ENCODE measurements around the gene POLR1B. TPM values are rescaled to one million over a fixed set of nuclear protein-coding genes. Genes with fewer than 3 reads are reported as not detected.

The POLR1B gene
- total and polyA plus RNA-seq, 2 experiments from 2014 or later: 15.4 to 58.3 TPM

GRCh38 chr2:112493048-112493447 is 49.2 kb upstream of the POLR1B start:
- peak; percentile 73 for ATAC-seq

GRCh38 chr2:112493858-112494648 is 48.2 kb upstream of the POLR1B start:
- DNase-seq (ENCODE audit: low spot score) (no peak), ATAC-seq (no peak)
- Histone ChIP-seq H3K9me2 (ENCODE audit: insufficient read depth) (no peaks in the 10 kb centered on the region), H2AFZ (no peak overlapping the region), H4K20me1 (replicated peaks; ENCODE audit: insufficient read depth) (peaks cover 5% of the 10 kb centered on the region; the same call in 1 of the 2 replicates), H3K27ac (ENCODE audit: low read depth) (peak overlapping the region; percentile 15; the same call in 1 of the 2 replicates), H3K36me3 (ENCODE audit: insufficient read depth) (peaks cover 6% of the 10 kb centered on the region; the same call in 1 of the 2 replicates), H3K4me1 (ENCODE audit: insufficient read depth) (no peaks in the 10 kb centered on the region), H3K79me2 (replicated peaks; ENCODE audit: insufficient read depth) (peaks cover 18% of the 10 kb centered on the region), H3K4me2 (no peak overlapping the region), H3K4me3 (no peak overlapping the region), H3F3A (replicated peaks; ENCODE audit: low read depth) (no peaks in the 10 kb centered on the region), H3K27me3 (ENCODE audit: insufficient read depth) (no peaks in the 10 kb centered on the region)
- no peak overlapping the region for H3K4me3 Mint-ChIP-seq
- TF ChIP-seq ZNF462 (CRISPR knock-in tag; IDR thresholded peaks at IDR 0.05): no peak
- no peak for TF ChIP-seq CTCF (conservative IDR thresholded peaks at IDR 0.05; ENCODE audit: low read depth in 2 of 2)
- no peaks in the 10 kb centered on the region for H3K9me3 Mint-ChIP-seq
- no peak overlapping the region for H3K27ac Mint-ChIP-seq
- H3K4me1 Mint-ChIP-seq: peaks cover 6% of the 10 kb centered on the region; the same call in 2 of the 3 replicates
- peaks cover 2% of the 10 kb centered on the region for H3K27me3 Mint-ChIP-seq (ENCODE audit: insufficient read depth, low read depth, poor library complexity)
- H3K36me3 Mint-ChIP-seq (ENCODE audit: low read depth): peaks cover 21% of the 10 kb centered on the region; the same call in 2 of the 3 replicates

More at GRCh38 chr2:112493048-112493447, 49.2 kb upstream of the POLR1B start:
- H3K36me3 Mint-ChIP-seq (ENCODE audit: low read depth): peaks cover 19% of the 10 kb centered on the region
- no peaks in the 10 kb centered on the region for H3K4me1 ChIP-seq (ENCODE audit: insufficient read depth)
- no peaks in the 10 kb centered on the region for H3K9me2 ChIP-seq (ENCODE audit: insufficient read depth)
- no peaks in the 10 kb centered on the region for H3K9me3 Mint-ChIP-seq
- no peak overlapping the region for H3K4me3 ChIP-seq
- no peak overlapping the region for H3K4me3 Mint-ChIP-seq
- no peak overlapping the region for H2AFZ ChIP-seq
- no peaks in the 10 kb centered on the region for H3K27me3 ChIP-seq (ENCODE audit: insufficient read depth)
- peaks cover 5% of the 10 kb centered on the region; the same call in 1 of the 2 replicates for H4K20me1 ChIP-seq (replicated peaks; ENCODE audit: insufficient read depth)
- H3F3A ChIP-seq (replicated peaks; ENCODE audit: low read depth): no peaks in the 10 kb centered on the region
- TF ChIP-seq EZH2phosphoT487 (IDR thresholded peaks at IDR 0.05; ENCODE audit: unreplicated experiment): no peak
- peak in 1 of 2 experiments; percentile 14; a peak in 1 of 4 replicates for TF ChIP-seq CTCF (conservative IDR thresholded peaks at IDR 0.05; ENCODE audit: low read depth in 2 of 2)
- peaks cover 19% of the 10 kb centered on the region for H3K79me2 ChIP-seq (replicated peaks; ENCODE audit: insufficient read depth)
- peak overlapping the region; percentile 60; the same call in 1 of the 2 replicates for H3K27ac Mint-ChIP-seq
- H3K4me1 Mint-ChIP-seq: peaks cover 6% of the 10 kb centered on the region; the same call in 2 of the 3 replicates
- no peak overlapping the region for H3K4me2 ChIP-seq
- peak; percentile 12 for DNase-seq (ENCODE audit: low spot score)
- peaks cover 2% of the 10 kb centered on the region for H3K27me3 Mint-ChIP-seq (ENCODE audit: insufficient read depth, low read depth, poor library complexity)
- H3K36me3 ChIP-seq (ENCODE audit: insufficient read depth): peaks cover 6% of the 10 kb centered on the region; the same call in 1 of the 2 replicates
- peak overlapping the region; percentile 73; the same call in 1 of the 2 replicates for H3K27ac ChIP-seq (ENCODE audit: low read depth)

Measured in GM23338 (cell line).